Type B pancreatic cell (in vitro differentiated cells): ENCODE measurements around the gene TMEM255B. TPM values are rescaled to one million over a fixed set of nuclear protein-coding genes. Genes with fewer than 3 reads are reported as not detected.

Source experiments
- DNase-seq: peaks from one replicate; pipeline ENCODE4 v3.0.0; 2021; ENCODE audit warnings: mixed read lengths; ENCODE audit not compliant: unreplicated experiment; ENCODE audit errors: extremely low spot score
- H3K27ac Mint-ChIP-seq: 2 replicates; pipeline ENCODE4 v1.8.0; 2021; ENCODE audit warnings: mild to moderate bottlenecking, mixed read lengths
- H3K27me3 Mint-ChIP-seq: 2 replicates; pipeline ENCODE4 v1.8.0; 2021; ENCODE audit warnings: mixed read lengths
- H3K36me3 Mint-ChIP-seq: 2 replicates; pipeline ENCODE4 v1.8.0; 2021; ENCODE audit warnings: mixed read lengths
- H3K4me1 Mint-ChIP-seq: one replicate; pipeline ENCODE4 v1.8.0; 2021; ENCODE audit warnings: mixed read lengths; ENCODE audit not compliant: unreplicated experiment
- H3K4me3 Mint-ChIP-seq: 2 replicates; pipeline ENCODE4 v1.8.0; 2021; ENCODE audit warnings: mild to moderate bottlenecking, mixed read lengths
- H3K9me3 Mint-ChIP-seq: 2 replicates; pipeline ENCODE4 v1.8.0; 2021; ENCODE audit warnings: mixed read lengths
- CTCF ChIP-seq: fragments of 200-600 bp; sonication (generic); conservative IDR thresholded peaks from 2 replicates; pipeline ENCODE4 v1.5.0; 2021; ENCODE audit warnings: antibody characterized with exemption, mild to moderate bottlenecking
- total RNA-seq: library from RNA; stranded (reverse); gene quantifications from 2 replicates; pipeline ENCODE4 v1.2.1, GENCODE V29; 2021; ENCODE audit warnings: low replicate concordance

Gene TMEM255B
- total RNA-seq, 1 donor from 2014 or later = 0.92 TPM

GRCh38 chr13:113862191-113862930 is 103.3 kb downstream of the TMEM255B start:
- Mint-ChIP-seq H3K27me3 (peaks cover 31% of the 10 kb centered on the region), H3K4me1 (peaks cover 31% of the 10 kb centered on the region), H3K4me3 (peak overlapping the region; percentile 90), H3K9me3 (no peaks in the 10 kb centered on the region), H3K36me3 (peaks cover 15% of the 10 kb centered on the region), H3K27ac (peak overlapping the region; percentile 81)
- DNase-seq = peak; percentile 66
- no peak for TF ChIP-seq CTCF

- Mint-ChIP-seq H3K27me3 (peaks cover 33% of the 10 kb centered on the region), H3K4me3 (peak overlapping the region; percentile 90)
These were observed 104.0 kb downstream of the TMEM255B start for GRCh38 chr13:113862931-113863523.

DNA sequence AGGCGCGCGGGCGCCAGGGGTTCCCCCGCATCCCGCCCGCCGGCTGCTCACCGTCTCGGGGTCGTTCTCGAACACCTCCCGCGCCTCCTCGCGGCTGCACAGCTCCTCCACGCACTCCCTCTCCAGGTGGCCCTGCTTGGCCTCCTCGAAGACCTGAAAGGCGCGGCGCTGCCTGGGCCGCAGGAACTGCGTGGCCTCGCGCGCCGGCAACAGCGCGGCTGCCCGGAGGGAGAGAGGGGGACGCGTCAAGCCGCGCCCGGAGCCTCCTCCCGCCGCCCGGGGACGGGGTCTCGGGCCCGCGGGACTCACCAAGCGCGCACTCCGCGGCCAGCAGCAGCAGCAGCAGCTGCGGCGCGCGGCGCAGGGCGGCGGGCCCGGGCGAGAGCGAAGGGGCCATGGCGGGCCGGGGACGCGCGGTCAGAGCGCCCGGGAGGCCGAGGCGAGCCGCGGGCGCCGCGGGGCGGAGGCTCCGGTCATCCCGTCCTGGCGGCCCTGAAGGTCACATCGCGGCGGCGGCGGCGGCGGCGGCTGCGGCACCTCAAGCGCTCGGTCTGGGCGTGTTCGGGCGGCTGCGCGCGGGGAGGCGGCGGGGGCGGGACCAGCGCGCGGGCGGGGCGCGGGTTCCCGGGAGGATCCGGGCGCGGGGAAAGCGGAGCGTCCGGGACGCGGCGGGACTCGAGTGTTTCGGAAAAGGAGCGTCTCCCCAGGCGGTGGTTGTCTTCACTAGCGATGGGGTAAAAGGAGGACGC is 104.7 kb downstream of the TMEM255B start, which contains the start of gene GAS6:
TSS of gene GAS6 (minus strand) at position 553 of the 749 bp plus-strand sequence. CDS start at position 397, 156 bp downstream.
- H3K36me3 Mint-ChIP-seq = peaks cover 8% of the 10 kb centered on the region

More at GRCh38 chr13:113862931-113863523, 104.0 kb downstream of the TMEM255B start:
- Mint-ChIP-seq H3K36me3 (peaks cover 15% of the 10 kb centered on the region), H3K27ac (peak overlapping the region; percentile 81), H3K4me1 (peaks cover 31% of the 10 kb centered on the region), H3K9me3 (no peaks in the 10 kb centered on the region)
- DNase-seq = peak; percentile 70
- TF ChIP-seq CTCF = no peak

DNA sequence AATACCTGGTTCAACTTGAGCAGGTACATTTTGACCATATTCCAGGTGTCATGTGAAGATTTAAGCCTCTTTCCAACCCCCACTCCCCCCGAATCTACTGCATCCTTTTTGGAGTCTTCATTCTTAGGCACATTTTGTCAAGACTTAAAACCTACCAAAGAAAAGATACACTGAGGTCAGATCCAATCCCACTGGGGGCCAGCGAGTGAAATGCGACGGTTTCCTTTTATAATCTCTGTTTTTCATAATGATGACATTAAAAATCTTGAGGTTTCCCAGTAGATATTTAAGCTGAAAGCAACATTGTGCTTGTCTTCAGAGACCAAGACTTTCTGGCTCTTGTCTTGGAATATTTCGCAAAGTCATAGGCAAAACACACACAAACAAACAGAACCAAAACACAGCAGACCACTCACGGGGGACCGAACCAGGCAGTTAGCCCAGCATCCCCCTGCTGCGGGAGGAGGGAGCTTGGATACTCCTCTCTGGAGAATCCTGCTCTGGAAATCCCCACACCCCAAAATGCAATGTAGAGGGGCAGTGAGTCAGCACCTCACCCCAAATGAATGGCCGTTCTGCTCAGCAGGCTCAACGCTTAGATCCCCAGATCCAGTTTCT is 105.4 kb downstream of the TMEM255B start:
- Mint-ChIP-seq H3K27ac (peak overlapping the region; percentile 82), H3K4me1 (peaks cover 31% of the 10 kb centered on the region), H3K27me3 (peaks cover 40% of the 10 kb centered on the region), H3K9me3 (no peaks in the 10 kb centered on the region), H3K36me3 (peaks cover 1% of the 10 kb centered on the region), H3K4me3 (peak overlapping the region; percentile 88)
- peak; percentile 40 for DNase-seq
- no peak for TF ChIP-seq CTCF

More for the DNA sequence above, 104.7 kb downstream of the TMEM255B start, which contains the start of gene GAS6:
- Mint-ChIP-seq H3K4me1 (peaks cover 31% of the 10 kb centered on the region), H3K9me3 (no peaks in the 10 kb centered on the region), H3K4me3 (peak within 1 kb of the TSS; percentile 90), H3K27ac (peak within 1 kb of the TSS; percentile 82), H3K27me3 (peaks cover 36% of the 10 kb centered on the region)
- peak; percentile 69 for DNase-seq
- peak; percentile 26 for TF ChIP-seq CTCF

DNA sequence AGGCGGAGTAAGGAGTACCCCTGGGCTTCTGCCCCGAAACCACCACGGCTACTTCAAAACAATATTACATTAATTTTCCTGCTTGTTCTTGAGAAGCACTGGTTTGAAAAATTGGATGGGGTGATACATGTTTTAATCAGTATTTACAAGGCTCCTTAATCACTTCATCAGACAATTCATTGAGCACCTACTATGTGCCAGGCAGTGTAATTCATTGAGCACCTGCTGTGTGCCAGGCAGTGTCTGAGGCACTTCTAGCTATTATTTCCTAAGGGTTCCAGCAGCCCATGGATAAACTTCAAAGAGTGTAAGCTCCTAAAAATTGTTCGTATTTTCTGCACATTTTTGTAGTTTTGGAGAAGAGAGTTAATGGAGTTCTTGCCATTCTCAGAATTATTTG is 106.4 kb downstream of the TMEM255B start:
- Mint-ChIP-seq H3K27ac (no peak overlapping the region), H3K36me3 (no peaks in the 10 kb centered on the region), H3K4me3 (peak overlapping the region; percentile 80), H3K27me3 (peaks cover 41% of the 10 kb centered on the region), H3K4me1 (peaks cover 24% of the 10 kb centered on the region), H3K9me3 (no peaks in the 10 kb centered on the region)
- no peak for TF ChIP-seq CTCF
- peak; percentile 4 for DNase-seq
